Liver (tissue), 3 donors: Measurements from ENCODE around the gene TMEM91.

Source experiments
- RXRA ChIP-seq, 2 donors: IDR thresholded peaks; 2 replicates each; pipeline ENCODE4 v1.6.1; 2017 to 2018; ENCODE audit warnings: antibody characterized with exemption in 2 of 2, mild to moderate bottlenecking in 1 of 2
- TF ChIP-seq, protein P1 (sequence below): fragments of 150-350 bp; IDR thresholded peaks from 2 replicates; pipeline ENCODE4 v1.5.1; 2017; ENCODE audit warnings: improper control_type of control experiment, low read depth, low read length; ENCODE audit not compliant: missing input control
- donor health status: healthy.
- donor health status: healthy.

DNA sequence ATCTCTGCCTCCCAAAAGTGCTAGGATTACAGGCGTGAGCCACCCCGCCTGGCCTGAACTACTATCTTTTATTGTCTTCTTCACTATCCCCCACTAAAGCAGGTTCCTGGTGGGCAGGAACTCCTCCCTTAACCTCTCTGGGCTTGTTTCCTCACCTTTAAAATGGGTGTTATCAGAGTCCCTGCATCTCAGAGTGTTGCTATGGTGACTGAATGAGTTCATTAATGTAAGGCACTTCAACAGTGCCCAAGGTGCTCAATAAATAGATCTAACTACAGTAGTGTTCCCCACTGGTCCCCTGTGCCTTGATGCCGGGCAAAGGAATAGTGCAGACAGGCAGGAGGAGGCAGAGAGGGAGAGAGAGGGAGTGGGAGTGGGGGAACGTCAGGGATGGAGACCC is 45.9 kb upstream of the TMEM91 start:
- TF ChIP-seq RXRA (IDR thresholded peaks at IDR 0.05): no peak
- TF ChIP-seq, protein P1, sequence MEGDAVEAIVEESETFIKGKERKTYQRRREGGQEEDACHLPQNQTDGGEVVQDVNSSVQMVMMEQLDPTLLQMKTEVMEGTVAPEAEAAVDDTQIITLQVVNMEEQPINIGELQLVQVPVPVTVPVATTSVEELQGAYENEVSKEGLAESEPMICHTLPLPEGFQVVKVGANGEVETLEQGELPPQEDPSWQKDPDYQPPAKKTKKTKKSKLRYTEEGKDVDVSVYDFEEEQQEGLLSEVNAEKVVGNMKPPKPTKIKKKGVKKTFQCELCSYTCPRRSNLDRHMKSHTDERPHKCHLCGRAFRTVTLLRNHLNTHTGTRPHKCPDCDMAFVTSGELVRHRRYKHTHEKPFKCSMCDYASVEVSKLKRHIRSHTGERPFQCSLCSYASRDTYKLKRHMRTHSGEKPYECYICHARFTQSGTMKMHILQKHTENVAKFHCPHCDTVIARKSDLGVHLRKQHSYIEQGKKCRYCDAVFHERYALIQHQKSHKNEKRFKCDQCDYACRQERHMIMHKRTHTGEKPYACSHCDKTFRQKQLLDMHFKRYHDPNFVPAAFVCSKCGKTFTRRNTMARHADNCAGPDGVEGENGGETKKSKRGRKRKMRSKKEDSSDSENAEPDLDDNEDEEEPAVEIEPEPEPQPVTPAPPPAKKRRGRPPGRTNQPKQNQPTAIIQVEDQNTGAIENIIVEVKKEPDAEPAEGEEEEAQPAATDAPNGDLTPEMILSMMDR: no peak
